HT-29 (cell line): ENCODE data around the gene CYB561D2. TPM values are rescaled to one million over a fixed set of nuclear protein-coding genes. Genes with fewer than 3 reads are reported as not detected.
A peak's percentile ranks its signal among the peaks of the same experiment; 100 is the strongest.
"Not testable (repeated sequence)": the region's sequence is repeated elsewhere in the genome, so short reads cannot be mapped to it uniquely, and the experiment has no call there.

Source experiments
- DNase-seq: peaks from one replicate; pipeline ENCODE4 v3.0.0-alpha.2; 2015; ENCODE audit warnings: low spot score
- total RNA-seq: library from RNA; depleted of rRNA; stranded (reverse); fragments of >200 nt; shearing (Covaris generic); gene quantifications from 2 replicates; pipeline ENCODE4 v1.2.3, GENCODE V29; 2014; rRNA removed

CYB561D2 gene, protein sequence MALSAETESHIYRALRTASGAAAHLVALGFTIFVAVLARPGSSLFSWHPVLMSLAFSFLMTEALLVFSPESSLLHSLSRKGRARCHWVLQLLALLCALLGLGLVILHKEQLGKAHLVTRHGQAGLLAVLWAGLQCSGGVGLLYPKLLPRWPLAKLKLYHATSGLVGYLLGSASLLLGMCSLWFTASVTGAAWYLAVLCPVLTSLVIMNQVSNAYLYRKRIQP
- 42.5 and 46.0 TPM in 2 replicates for total RNA-seq

DNA sequence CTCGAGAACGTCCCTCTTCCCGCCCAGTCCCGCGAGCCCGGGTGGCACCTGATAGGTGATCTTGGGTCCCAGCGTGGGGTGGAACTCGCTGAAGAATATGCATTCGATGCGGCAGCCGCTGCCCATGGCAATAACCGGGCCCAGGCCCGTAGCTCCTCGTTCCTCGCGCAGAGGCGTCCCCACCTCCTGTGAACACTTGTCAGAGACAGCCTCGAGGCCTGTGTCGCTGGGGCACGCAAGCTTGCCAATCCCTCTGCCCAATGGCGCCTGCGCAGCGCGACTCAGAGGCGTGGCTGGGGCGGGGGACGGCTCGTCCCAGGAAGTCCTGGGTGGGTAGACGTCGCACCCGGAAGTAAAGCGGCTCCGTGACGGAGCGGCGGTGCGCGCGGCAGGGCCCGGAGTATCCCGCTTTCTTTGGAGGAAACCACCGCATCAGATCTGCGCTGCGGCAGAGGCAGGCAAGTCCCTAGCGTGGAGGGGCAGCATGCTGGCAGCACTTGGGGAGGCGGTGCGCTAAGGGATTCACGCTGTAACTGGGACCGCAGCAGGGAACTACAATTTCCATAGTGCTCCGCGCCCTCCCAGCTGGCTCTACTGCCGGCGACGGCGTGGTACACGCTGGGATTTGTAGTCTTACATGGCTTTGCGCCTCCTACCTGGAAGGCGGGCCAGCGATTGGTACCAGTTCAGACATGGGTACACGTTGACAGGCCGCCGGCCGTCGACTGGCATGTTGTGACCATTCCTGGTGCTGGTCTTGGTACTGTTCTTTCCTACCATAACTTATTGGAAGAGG lies at the start of gene CYB561D2, which contains the start of gene NPRL2:
Gene CYB561D2, plus strand, starts transcription at position 336 of the 796 bp plus-strand sequence. CDS start 572 bp downstream, outside the sequence.
Gene NPRL2, minus strand, starts transcription at position 249 of the 796 bp plus-strand sequence. Its CDS starts 123 bp downstream, at position 126.
- peak; percentile 89 for DNase-seq

- no peak for DNase-seq
Observed at GRCh38 chr3:50302095-50303012, 48.3 kb upstream of the CYB561D2 start.

- DNase-seq: peak; percentile 29
Observed at GRCh38 chr3:50303013-50303815, 47.4 kb upstream of the CYB561D2 start, which contains the start of gene HYAL1. Gene HYAL1, minus strand, starts transcription at chr3:50303574. Its CDS starts 618 bp downstream, at chr3:50302956.

DNA sequence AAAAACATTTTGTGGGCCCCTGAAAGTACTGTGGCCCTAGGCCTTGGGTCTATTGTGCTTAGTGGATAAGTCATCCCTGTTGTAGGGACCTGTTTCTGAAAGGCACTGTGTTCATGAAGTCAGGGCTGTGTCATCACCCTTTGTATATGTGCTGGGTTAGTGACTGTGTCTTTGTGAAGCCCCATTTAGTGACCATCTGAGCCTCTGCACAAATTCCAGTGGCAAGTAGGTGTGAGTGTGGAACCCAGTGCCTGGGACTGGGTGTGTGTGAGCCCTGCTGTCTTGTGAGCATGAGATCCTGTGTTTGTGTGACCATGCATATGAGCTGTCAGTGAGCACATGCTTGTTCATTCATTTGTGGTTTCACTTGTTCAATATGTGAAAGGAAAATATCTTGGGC lies 46.1 kb upstream of the CYB561D2 start:
- DNase-seq: no peak

DNA sequence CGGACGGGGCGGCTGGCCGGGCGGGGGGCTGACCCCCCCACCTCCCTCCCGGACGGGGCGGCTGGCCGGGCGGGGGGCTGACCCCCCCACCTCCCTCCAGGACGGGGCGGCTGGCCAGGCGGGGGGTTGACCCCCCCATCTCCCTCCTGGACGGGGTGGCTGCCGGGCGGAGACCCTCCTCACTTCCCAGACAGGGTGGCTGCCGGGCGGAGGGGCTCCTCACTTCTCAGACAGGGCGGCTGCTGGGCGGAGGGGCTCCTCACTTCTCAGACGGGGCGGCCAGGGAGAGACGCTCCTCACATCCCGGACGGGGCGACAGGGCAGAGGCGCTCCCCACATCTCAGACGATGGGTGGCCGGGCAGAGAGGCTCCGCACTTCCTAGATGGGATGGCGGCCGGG lies 38.6 kb upstream of the CYB561D2 start:
- not testable (repeated sequence) for DNase-seq

DNA sequence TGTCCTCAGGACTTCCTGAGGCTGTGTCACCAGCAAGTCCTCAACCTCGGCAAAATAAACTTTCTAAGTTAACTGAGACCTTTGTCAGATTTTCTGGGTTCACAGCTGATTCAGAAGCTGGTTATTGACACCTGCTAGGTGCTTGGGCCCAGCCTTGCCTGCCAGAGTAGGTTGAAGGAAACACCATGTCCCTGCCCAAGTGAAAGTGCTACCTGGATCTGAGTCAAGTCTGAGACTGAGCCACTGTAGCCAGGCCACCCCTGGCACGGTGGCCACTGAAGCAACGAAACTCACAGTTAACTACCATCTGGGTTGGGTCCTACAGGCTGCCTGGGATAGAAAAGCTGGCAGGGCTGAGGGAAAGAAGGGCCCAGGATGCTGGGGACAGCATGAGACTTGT lies 36.3 kb upstream of the CYB561D2 start:
- DNase-seq: no peak

- no peak for DNase-seq
Observed at GRCh38 chr3:50314816-50315215, 35.8 kb upstream of the CYB561D2 start.

DNA sequence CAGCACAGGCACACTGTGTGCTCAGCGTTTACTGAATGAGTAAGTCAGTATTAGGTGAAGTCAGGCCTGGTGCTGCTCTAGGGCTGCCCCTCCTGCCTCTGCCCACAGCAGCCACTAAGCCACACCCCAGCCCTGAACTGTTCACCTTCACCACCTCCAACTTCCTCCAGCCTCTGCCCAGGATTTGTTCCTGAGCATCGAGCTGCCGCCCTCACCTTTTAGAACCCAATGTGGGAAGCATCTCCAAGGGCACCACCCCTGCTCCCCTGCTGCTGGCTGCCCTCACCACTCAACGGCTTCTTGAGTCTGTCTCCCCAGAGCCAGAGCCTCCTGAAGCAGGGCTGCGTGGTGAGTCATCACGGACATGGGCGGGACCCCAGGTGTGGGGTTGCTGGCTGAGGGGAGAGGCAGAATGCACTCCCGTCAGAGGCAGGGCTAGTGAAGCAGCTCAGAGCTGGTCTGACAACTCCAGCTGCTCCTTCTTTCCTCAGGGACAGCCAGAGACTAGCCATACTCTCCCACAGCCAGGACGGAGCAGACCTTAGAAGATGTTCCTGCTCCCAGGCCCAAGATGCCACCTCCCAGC lies 33.9 kb upstream of the CYB561D2 start:
- peak; percentile 91 for DNase-seq

DNA sequence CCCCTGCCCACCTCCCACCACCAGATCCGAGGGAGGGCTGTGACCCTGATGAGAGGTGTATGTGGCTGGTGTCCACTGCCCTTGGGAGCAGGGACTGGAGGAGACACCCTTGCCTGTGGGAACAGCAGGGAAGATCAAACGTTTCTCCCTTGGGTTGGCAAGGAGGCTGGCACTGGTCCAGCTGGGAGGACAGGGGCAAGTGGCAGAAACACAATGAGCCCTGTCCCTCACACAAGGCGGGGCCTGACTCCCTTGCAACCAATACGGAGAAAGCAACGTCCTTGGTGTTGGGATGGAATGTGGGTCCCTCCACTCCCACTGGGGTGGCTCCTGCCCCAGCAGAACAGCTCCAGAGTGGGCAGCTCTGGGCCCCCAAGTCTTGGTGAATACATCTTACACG lies 33.4 kb upstream of the CYB561D2 start:
- DNase-seq: peak; percentile 71

- DNase-seq: no peak
Observed at GRCh38 chr3:50318163-50318562, 32.5 kb upstream of the CYB561D2 start.

GRCh38 chr3:50318615-50319014 lies 32.0 kb upstream of the CYB561D2 start:
- DNase-seq: no peak

DNA sequence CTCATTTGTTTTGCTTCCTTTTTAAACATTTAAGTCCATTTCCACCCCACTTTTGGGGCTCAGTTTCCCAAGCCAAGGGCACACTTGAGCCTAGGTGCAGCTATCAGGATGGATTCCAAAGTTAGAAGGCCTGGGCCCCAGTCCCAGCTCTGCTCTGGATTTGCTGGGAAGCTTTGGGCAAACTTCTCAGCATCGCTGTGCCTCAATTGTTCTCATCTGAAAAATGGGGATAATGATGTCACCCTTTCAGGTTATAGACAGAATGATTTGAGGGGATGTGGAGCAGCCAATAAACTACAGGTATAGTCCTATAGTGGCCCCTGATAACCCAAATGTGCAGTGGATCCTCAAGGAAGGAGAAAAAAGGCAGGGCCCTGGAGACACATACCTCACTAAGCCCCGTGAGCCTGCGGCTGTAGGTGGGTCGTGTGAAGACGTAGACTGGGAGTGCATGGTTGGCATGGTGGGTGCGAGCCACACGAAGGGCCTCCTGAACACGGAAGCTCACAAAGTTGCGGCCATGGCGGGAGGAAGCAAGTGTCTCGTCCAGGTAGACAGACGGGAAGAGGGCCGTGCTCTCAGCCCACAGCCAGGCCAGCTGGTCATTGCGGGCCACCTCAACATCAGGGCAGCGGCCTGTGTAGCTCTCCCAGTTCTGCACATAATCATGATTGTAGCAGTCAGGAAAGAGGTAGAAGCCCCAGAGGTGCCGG lies 31.3 kb upstream of the CYB561D2 start:
- no peak for DNase-seq

DNA sequence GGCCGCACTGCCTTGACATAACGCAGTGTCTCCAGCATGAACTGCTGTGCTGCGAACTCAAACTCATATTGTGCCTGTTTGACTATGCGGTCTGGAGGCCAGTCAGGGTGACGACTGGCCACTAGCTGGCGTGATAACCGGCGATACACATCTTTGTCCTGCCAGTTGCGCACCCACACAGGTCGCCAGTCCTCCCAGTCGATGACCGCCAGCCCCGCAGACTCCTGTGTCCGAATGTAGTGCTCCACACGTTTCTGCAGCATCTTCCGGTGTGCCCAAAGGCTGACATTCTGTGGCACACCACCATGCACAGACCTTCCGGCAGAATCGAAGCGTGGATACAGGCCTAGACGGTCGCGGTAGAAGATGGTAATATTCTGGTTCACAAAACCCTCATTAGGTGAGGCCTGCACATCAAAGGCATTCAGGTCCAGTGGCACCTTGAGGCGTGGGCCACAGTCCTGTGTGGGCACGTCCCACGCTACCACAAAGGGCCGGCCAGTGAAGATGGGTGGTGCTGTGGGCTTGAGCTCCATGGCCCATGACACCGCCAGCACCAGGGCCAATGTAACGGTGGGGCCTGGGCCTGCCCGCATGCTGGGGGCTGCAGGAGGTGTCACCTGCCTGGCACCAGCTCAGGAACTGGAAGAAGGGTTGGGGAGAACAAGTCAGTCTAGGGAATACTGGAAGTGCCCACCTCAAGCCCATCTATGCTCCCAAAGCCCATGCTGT lies 30.6 kb upstream of the CYB561D2 start:
- DNase-seq: no peak

DNA sequence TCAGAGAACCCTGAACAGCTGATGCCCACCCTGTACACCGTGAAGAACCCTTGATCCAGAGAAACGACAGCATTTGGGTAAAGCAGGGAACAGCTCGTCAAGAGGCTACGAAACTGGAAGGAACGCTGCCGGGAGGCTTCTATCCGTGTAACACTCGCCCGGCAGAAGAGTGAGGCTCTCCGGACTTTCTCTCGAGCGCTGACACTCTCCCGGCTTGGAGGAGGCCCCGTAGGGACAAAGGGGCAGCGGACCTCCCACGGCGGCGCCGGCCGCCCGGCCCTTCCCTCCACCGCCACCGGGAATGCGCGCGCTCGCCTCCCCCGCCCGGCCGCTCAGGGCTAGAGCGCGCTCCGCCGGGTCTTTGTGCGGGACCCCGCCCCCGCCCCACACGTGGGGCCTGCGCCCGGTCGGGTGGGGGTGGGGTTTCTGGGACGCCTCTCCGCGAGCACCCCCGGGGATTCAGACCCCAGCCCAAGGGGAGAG lies 29.8 kb upstream of the CYB561D2 start:
- DNase-seq: peak; percentile 52

DNA sequence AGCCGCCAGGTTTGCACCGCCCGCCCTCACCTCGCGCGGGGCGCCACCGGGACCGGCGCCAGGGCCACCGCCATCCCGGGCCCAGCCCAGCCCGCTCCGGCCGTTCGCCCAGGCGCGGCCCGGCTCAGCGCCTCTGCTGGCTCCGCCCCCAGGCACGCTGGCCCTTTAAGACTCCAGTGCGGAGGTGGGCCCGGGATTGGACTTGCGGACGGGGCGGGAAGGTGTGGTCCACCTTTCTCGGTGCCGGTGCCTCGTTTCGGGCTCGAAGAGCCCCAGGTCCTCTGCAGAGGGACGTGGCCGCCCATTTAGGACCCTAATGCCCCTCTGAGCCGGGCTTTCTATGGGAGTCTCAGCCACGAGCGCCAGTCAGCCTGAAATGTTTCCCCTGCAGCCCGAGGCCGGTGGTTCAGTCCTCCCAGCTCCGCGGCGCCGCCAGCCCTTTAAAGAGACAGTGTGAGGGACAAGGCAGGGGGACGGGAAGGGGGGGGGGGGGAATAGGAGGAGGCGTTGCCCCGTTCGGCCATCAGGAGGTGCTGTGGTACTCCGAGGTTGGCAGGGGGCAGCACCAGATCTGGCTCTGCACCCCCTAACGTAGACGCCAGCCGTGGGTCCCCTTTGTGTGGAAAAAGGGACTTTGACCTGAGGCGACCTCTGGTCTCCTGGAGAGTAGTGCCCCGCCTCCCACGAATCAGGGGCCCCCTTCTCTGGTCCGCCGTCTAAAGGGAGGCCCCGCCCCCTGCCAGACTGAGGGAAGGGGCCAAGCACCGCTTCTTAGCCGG lies 29.1 kb upstream of the CYB561D2 start:
- DNase-seq: peak; percentile 83

GRCh38 chr3:50322115-50322385 lies 28.6 kb upstream of the CYB561D2 start:
- DNase-seq: no peak

GRCh38 chr3:50322386-50323091 lies 28.1 kb upstream of the CYB561D2 start, which contains the start of gene HYAL2:
Gene HYAL2, minus strand, starts transcription at chr3:50322745. Its CDS starts 2,256 bp downstream, at chr3:50320489.
- DNase-seq: peak; percentile 36
